WTC11 (cell line): Measurements from ENCODE around the gene EFHC2.

ENCODE experiments used
- FOXP1 ChIP-seq: sonication (generic); formaldehyde crosslinking; IDR thresholded peaks from 2 replicates; pipeline ENCODE4 v1.8.0; 2022; ENCODE audit warnings: missing genetic modification reagents, mild to moderate bottlenecking, moderate library complexity, borderline replicate concordance
- TCF7 ChIP-seq: sonication (generic); formaldehyde crosslinking; IDR thresholded peaks from 2 replicates; pipeline ENCODE4 v1.8.0; 2022; ENCODE audit warnings: mild to moderate bottlenecking, low read depth, missing genetic modification reagents, moderate library complexity
- TF ChIP-seq, protein P1 (sequence below): fragments of 200-600 bp; IDR thresholded peaks from 2 replicates; pipeline ENCODE4 v1.8.0; 2022; ENCODE audit warnings: antibody characterized with exemption
- TF ChIP-seq, protein P2 (sequence below): sonication (generic); formaldehyde crosslinking; IDR thresholded peaks from 2 replicates; pipeline ENCODE4 v1.8.0; 2022; ENCODE audit warnings: mild to moderate bottlenecking, missing genetic modification reagents

DNA sequence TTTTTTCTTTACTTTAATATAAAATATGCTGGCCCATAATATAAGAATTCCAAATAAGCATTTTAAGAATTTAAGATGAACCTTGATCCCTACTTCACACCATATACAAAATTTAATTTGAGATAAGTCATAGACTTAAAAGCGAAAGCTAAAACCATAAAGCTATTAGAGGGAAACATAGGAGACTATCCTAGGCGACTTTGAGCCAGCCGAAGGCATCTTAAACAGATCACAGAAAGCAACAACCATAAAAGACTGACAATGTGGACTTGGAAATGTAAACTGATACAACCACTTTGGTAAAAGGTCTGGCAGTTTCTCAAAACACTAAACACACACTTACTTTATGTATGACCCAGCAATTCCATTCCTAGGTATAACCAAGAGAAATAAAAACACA, 125.0 kb downstream of the EFHC2 start:
- TF ChIP-seq TCF7 (CRISPR knock-in tag) (no peak), FOXP1 (no peak)
- TF ChIP-seq, protein P1, sequence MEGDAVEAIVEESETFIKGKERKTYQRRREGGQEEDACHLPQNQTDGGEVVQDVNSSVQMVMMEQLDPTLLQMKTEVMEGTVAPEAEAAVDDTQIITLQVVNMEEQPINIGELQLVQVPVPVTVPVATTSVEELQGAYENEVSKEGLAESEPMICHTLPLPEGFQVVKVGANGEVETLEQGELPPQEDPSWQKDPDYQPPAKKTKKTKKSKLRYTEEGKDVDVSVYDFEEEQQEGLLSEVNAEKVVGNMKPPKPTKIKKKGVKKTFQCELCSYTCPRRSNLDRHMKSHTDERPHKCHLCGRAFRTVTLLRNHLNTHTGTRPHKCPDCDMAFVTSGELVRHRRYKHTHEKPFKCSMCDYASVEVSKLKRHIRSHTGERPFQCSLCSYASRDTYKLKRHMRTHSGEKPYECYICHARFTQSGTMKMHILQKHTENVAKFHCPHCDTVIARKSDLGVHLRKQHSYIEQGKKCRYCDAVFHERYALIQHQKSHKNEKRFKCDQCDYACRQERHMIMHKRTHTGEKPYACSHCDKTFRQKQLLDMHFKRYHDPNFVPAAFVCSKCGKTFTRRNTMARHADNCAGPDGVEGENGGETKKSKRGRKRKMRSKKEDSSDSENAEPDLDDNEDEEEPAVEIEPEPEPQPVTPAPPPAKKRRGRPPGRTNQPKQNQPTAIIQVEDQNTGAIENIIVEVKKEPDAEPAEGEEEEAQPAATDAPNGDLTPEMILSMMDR, result no peak
- TF ChIP-seq, protein P2, sequence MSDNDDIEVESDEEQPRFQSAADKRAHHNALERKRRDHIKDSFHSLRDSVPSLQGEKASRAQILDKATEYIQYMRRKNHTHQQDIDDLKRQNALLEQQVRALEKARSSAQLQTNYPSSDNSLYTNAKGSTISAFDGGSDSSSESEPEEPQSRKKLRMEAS (CRISPR knock-in tag), result no peak
